Myocyte (in vitro differentiated cells): Measurements from ENCODE around the gene SYT17. TPM values are rescaled to one million over a fixed set of nuclear protein-coding genes. Genes with fewer than 3 reads are reported as not detected.

ENCODE experiments used
- DNase-seq: peaks from one replicate; pipeline ENCODE4 v3.0.0-alpha.2; 2012; ENCODE audit warnings: low read depth
- total RNA-seq: library from RNA; depleted of rRNA; stranded (reverse); fragments of >200 nt; gene quantifications from 2 replicates; pipeline ENCODE4 v1.2.3, GENCODE V29; 2014

The SYT17 gene
- total RNA-seq, 1 donor from 2014 or later: 0.19 TPM

GRCh38 chr16:19252904-19253303 is 84.9 kb downstream of the SYT17 start:
- DNase-seq: no peak

GRCh38 chr16:19254611-19255010 is 86.6 kb downstream of the SYT17 start:
- no peak for DNase-seq

GRCh38 chr16:19264123-19264673 is 96.2 kb downstream of the SYT17 start:
- no peak for DNase-seq

DNA sequence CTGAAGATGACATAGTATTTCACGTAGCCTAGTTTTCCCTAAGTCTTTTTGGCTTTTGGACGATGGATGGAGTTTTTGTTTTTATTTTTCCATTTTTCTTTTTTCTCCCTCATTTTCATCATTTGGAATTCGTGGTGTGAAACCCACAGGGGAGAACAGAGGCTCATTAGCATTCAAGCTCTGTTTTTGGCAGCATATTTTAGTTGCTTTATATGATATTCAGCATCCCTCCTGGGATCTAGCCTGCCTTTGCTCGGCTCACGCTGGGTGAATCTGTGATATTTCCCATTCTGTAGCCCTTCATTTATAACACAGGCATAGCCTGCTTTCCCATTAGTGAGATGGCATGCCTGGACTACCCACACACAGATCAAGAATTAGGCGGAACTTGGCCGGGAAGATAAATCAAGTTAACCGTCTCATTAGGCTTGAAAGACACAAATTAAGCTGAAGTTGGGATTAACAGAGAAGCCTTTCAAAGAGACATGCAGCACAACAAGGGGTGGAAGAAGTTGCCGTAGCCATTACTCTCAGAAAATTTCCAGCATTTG is 97.4 kb downstream of the SYT17 start:
- no peak for DNase-seq

DNA sequence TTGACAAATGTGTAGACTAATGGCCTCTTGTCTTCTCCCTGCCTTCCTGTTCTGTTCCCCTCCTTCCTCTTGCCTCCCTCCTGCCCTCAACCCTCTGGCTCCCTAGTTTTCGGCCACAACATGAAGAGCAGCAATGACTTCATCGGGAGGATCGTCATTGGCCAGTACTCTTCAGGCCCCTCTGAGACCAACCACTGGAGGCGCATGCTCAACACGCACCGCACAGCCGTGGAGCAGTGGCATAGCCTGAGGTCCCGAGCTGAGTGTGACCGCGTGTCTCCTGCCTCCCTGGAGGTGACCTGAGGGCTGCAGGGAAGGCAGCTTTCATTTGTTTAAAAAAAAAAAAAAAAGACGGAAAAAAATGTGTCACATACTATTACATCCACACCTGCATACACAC is 98.7 kb downstream of the SYT17 start:
- no peak for DNase-seq

DNA sequence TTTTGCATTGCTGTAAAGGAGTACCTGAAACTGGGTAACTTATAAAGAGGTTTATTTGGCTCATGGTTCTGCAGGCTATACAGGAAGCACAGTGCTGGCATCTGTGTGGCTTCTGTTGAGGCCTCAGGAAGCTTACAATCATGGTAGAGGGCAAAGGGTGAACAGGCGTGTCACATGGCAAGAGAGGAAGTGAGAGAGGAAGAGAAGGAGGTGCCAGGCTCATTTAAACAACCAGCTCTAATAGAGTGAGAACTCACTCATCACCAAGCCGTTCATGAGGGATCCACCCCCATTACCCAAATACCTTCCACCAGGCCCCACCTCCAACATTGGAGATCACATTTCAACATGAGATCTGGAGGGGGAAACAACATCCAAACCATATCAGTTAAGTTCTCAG is 101.1 kb downstream of the SYT17 start:
- DNase-seq: no peak

- no peak for DNase-seq
Observed at GRCh38 chr16:19274165-19274797, 106.2 kb downstream of the SYT17 start.

DNA sequence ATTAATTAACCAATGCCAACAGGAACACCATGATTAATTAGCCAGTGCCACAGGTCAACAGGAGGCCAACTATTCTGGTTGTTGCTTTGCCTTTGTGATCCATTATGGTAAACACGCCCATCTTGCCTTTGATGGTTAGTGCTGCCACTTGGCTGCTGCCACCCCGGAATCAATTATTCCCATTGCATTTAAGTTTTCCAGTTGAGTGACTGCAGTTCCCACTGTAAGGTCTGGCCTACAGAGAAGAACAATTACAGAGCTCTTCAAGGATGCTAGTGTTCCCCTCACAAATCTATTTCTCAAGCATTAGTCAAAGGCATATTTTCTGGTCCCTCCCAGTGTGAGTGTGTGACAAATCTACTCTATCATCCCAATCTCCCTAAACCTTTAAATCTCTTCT is 110.4 kb downstream of the SYT17 start:
- DNase-seq: no peak

GRCh38 chr16:19281246-19281645 is 113.2 kb downstream of the SYT17 start:
- DNase-seq: no peak

GRCh38 chr16:19282101-19282500 is 114.1 kb downstream of the SYT17 start:
- DNase-seq: no peak

GRCh38 chr16:19283637-19284036 is 115.6 kb downstream of the SYT17 start:
- no peak for DNase-seq

DNA sequence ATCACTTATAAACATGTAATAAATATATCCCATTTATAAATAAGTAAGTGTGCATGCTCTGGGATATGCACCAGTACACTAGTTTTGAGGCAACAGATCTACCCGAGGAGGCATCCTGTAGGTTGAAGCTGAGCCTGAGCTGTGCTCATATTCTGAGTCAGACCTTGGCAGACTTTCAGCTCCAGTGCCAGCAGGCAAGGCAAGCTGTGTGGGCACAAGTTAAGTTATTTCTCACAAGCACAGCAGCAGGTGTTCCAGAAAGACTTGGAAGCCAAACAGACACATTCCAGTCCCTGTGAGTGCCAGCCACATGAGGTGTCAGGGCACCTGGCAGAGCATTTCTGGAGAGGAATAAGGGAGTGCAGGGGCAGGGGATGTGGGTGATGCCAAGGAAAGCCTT is 116.2 kb downstream of the SYT17 start:
- peak; percentile 92 for DNase-seq

DNA sequence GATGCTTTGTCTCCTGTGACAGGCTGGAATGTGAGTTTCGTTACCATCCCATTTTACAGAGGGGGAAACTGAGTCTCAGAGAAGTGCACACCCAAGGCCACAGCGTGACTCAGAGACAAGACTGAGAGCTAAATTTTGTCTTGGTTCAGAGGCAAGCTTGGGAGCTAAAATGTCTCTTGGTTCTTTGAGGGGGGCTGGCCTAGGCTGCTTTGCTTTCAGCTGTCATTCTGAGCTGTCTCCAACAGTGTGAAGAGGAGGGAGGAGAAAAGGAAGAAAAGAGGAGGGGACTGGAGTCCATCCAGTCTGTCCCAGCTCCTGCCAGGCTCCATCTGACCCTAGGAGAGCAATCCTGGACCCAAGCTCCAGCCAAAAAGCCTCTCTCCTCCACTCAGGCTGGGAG is 117.4 kb downstream of the SYT17 start, which contains the start of gene CLEC19A:
Gene CLEC19A (plus strand): TSS at position 301 of the 400 bp plus-strand sequence. CDS start 121 bp downstream, outside the sequence.
- no peak for DNase-seq

GRCh38 chr16:19286827-19287226 is 118.8 kb downstream of the SYT17 start:
- DNase-seq: no peak

DNA sequence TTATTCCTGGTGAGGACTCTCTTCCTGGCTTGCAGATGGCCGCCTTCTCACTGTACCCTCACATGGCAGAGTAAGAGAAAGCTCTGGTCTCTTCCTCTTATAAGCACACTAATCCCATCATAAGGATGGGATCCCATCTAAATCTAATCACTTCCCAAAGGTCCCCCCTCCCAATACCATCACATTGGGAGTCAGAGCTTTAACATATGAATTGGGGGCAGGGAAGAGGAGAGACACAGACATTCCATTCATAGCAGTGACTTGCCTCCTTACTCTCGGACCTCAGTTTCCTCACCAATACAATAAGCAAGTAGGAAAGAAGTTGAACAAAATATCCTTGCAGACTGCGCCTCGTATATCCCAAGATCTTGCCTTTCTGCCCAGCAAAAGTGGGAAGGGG is 119.2 kb downstream of the SYT17 start:
- no peak for DNase-seq

DNA sequence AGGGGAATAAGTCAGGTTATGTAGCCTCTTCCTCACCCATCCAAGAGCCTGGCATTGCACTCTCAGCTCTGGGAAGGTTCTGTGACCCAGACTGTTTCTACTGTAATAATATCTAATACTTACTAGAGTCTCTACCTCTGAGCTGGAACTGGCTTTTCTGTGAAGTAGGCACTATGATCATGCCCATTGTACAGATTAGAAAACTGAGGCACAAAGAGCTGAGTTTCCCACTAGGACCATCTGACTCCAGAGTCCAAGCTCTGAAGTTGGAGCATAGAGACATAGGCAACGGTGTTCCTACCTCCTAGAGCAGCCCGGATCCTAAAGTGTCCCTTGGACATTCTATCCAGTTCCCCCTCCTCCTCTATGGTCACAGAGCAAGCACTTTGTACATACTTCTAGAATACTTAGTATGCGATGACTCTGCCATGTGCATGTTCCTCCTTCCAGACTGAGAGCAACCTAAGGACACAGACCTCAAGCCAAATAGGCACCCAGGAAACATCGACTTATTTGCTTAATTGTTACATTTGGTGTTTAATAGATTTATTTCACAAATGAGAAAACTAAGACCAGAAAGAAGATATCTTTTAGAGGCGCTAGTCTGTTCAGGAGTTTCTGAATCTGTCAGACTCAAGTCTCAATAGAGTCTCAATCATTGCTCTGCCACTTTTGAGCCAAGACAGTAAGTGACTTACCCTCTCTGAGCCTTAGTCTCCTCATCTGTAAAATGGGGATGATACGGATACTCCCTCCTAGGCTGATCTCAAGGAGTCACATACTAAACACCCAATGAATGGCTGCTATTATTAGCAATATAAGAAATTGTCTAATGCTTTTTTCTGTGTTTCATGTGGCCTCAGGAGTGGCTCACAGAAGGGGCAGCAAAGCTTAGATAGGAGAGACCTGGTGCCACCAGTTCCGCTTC is 121.1 kb downstream of the SYT17 start:
- DNase-seq: no peak

DNA sequence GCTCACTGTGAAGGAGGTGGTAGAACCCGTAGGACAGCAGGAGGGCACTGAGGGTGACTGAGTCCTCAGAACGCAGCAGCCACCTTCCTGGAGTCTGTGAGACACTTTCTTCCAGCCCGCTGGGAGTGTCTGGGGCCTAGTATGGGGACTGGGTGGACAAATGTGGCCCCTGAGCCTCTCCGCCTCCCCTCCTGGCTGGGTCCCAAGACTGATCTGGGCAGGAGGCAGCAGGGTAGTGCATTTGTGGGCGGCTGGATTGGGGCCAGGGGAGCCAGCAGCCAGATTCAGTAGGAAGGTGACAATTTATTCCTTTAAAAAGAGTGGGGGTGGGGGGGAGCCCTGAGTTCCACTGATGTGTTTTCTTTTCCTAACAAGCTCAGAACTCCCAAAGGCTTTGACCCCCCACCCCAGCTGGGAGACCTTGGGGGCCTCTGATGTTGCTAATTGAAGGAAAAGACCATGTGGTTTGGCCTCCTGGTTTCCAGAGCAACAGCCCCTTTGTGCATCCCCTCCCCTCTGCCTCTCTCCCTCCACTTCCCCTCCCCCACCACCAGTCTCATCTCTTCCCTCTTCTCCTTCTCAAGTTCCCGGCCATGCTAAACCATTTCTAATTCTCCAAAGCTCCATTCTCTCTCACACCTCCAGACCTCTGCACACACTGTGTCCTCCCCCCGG is 121.9 kb downstream of the SYT17 start:
- no peak for DNase-seq

GRCh38 chr16:19290860-19291259 is 122.8 kb downstream of the SYT17 start:
- no peak for DNase-seq

GRCh38 chr16:19291475-19291874 is 123.4 kb downstream of the SYT17 start:
- DNase-seq: no peak

GRCh38 chr16:19292186-19292585 is 124.1 kb downstream of the SYT17 start:
- no peak for DNase-seq

DNA sequence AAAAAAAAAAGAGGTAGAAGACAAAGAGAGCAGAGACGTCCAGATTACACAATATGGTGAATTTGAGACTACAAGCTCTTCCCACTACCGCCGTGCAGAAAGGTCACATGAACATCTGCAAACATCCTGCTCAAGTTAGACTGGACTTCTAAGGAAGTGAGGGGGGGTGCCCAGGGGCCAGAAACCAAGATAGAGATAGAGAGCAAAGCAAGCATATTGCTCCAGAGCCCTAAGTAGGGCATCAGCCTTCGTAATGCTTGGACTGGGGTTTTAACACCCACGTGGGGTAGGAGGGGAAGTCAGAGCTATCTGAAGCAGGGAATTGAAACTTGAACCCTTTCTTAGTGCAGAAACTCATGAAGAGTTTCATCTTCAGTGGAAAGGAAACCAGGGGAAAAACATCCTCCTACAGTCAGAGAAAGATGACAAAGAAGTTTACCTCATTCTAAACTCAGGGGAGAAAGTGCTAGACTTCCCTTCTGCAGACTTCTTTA is 126.2 kb downstream of the SYT17 start:
- no peak for DNase-seq
